ENCODE results near the gene SIL1.

DNA sequence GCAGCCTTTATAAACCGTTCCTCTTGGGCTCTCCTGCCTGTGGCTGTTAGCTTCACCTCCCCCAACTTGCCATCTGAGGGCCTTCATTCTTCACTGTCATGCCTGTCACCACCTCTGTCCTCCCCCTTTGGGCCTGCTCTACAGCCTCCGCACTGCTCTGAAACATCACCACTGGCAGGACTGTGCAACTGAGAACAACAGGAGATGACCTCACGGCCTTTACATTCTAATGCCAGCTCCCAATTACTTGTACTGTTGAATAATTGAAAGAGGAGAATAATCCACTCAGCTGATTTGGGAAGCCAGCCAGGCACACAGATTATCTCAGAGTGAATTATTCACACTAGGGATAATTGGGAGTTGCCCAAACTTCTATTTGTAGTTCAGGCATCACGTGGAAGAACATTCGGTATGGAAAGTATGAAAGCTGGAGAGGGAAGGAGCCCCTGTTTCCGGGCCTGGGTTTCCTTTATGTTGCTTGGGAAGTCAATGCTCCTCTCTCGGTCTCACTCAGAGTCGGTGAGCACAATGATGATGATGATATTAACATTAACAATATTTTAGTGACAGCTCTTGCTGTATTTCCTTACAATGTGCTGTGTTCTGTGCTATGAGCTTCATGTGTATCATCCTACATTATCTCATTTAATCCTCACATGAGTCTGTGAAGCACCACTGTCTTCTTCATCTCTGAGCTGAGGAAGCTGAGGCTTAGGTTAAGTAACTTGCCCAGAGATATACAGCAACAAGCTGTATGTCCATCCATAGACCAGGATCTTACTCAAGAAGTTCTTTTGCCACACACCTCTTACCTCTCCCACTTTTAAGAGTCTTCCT is 223.7 kb downstream of the SIL1 start:
- TF ChIP-seq, protein P1, sequence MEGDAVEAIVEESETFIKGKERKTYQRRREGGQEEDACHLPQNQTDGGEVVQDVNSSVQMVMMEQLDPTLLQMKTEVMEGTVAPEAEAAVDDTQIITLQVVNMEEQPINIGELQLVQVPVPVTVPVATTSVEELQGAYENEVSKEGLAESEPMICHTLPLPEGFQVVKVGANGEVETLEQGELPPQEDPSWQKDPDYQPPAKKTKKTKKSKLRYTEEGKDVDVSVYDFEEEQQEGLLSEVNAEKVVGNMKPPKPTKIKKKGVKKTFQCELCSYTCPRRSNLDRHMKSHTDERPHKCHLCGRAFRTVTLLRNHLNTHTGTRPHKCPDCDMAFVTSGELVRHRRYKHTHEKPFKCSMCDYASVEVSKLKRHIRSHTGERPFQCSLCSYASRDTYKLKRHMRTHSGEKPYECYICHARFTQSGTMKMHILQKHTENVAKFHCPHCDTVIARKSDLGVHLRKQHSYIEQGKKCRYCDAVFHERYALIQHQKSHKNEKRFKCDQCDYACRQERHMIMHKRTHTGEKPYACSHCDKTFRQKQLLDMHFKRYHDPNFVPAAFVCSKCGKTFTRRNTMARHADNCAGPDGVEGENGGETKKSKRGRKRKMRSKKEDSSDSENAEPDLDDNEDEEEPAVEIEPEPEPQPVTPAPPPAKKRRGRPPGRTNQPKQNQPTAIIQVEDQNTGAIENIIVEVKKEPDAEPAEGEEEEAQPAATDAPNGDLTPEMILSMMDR (IDR thresholded peaks at IDR 0.05; ENCODE audit: low read depth, low read length, poor library complexity, severe bottlenecking), result no peak
- no peak for TF ChIP-seq EZH2phosphoT487 (IDR thresholded peaks at IDR 0.05; ENCODE audit: borderline replicate concordance, low read length)
